Erythroblast (primary cell): Measurements from ENCODE around the gene HOXD13.
A peak's percentile ranks its signal among the peaks of the same experiment; 100 is the strongest.

Experiments used
- DNase-seq, 2 experiments: peaks; one replicate each; lab custom pipeline; 2025; lab: John Stamatoyannopoulos, UW
- GATA1 ChIP-seq: IDR thresholded peaks from 2 replicates; pipeline ENCODE4 v1.6.1; 2011; ENCODE audit warnings: low read depth, mild to moderate bottlenecking, control low read depth, low read length, moderate library complexity
- POLR2A ChIP-seq: IDR thresholded peaks from 2 replicates; pipeline ENCODE4 v1.6.1; 2011; ENCODE audit warnings: mild to moderate bottlenecking, low read length

HOXD13 gene

DNA sequence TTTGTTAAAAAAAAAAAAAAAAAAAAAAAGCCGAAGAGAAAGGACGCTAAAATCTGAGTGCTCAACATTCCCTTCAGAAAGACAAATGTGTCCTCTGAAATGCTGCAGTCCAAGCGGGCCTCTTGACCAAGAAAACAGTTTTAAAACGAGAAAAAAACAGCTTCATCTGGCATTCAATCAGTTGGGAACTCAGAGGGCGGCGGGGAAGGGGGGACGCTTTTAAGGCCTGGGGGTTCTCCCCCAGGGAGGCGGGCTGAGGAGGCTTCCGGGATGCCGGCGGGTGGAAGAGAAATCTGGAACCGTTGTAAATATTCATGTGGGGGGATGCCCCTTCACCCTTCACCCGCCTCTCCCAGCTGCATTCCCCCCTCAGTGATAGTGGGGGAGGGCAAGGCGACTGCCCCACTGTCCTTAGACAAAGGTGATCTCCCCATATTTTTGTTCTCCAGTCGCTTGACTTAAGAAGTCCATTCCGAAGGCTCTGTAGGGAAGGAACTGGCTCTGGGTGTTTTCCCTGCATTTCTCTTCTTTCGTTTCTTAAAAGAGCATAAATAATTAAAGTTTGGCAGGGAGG, 11.3 kb downstream of the HOXD13 start:
- DNase-seq = no peak

DNA sequence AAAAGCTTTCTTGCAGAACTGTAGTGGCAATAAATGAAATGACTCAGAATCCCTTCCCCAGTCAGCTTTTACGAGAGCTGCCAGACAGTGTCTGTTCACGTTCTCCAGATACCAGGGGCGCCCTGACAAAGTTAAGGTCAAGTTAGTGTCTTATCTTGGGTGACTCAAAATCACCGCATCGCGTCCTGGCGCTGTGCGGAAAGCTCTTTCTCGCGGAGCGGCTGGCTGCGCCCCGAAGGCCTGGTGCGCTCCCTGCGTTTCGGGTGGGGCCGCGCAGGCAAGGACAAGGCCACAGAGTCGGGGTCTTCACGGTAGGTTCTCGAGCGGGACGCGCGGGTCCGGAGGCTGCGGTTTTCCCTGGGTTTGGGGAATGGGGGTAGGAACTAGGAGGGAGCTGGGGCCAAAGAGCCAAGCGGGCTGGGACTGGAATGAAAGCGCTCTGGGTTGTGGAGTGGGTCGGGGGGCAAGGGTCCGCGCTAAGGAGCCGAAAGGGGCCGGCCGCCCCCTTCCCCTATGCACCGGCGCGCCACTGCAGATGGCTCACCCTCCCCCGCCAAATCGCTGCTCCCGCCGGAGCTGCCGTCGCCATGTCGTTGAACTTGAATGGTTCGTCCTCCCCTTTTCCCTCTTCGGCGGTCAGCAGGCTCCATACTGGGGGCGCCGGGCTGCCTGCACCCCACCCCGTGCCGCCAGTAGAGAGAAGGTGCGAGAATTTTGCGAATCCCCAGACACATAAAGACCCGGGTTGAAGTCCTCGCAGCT, 12.0 kb downstream of the HOXD13 start:
- DNase-seq = peak in 1 of 2 experiments; percentile 17
- no peak for TF ChIP-seq POLR2A
- TF ChIP-seq GATA1 = no peak

More for the DNA sequence above, 11.3 kb downstream of the HOXD13 start:
- TF ChIP-seq POLR2A (no peak), GATA1 (no peak)

DNA sequence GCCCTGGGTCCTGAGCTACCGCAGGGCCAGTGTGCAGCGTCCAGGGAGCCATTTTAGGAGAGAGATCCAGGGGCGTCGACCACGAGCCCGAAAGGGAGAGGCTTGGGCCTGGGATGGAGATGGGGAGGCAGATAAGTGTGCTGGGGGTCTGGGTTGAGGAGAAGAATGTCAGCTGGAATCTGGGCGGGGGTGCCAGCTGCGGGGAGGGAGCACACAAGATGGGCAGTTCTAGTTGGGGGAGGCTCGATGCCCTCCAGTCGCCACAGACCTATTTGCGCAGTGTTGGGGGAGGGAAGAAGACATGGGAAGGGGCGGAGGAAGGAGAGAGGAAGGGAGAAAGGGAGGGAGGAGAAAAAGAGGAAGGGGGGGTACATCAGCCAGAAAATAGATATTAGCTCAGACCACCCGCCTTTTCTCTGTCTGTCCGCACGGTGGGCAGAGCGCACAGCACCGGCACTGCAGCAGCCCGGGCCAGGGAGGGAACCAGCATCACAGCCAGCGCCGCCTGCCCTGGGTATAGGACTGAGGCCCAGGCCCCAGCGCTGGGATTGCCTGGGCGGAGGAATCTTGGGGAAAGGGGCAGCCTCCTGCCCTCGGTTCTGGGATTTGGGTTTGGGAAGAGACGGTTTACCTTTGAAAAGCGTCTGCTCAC, 12.7 kb downstream of the HOXD13 start:
- TF ChIP-seq GATA1 = no peak
- TF ChIP-seq POLR2A = no peak
- DNase-seq = no peak

DNA sequence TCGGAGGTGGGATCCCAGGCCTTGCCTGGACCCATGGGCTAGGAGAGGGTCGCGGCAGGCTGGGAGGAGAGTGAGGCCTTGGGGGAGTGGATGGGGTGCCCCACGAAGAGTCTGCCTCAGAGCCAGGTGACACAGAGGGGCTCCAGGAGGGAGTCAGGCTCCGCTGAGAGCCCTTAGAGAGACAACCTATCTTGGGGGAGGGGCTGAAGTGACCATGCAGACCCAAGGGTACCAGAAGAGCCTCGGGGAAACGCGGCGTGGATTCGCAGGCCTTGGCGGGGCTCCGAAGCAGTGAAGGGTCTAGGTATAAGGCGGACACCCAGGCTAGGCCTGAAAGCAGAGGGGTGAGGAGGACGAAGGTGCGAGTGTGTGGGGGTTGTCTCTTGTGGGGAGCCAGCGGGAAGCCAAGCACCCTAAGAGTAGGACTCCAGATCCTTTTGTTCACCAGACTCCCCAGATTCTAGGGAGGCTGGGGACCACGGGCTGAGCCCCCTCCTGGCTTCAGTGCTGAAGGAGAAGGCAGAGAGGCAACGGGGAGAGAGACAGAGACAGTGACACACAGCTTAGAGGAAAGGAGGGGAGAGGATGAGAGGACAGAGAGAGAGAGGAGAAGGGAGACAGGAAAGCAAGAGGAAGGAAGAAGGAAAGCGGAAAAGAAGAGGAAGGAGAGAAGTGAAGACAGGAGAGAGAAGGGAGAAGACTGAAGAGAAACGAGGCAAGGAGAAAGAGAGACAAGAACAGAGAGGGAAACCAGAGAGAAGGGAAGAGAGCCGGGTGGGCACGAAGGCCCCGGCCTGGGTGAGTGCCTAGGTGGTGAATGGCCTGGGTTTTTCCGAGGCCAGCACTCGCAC, 13.4 kb downstream of the HOXD13 start:
- TF ChIP-seq POLR2A = no peak
- no peak for TF ChIP-seq GATA1
- DNase-seq = no peak

DNA sequence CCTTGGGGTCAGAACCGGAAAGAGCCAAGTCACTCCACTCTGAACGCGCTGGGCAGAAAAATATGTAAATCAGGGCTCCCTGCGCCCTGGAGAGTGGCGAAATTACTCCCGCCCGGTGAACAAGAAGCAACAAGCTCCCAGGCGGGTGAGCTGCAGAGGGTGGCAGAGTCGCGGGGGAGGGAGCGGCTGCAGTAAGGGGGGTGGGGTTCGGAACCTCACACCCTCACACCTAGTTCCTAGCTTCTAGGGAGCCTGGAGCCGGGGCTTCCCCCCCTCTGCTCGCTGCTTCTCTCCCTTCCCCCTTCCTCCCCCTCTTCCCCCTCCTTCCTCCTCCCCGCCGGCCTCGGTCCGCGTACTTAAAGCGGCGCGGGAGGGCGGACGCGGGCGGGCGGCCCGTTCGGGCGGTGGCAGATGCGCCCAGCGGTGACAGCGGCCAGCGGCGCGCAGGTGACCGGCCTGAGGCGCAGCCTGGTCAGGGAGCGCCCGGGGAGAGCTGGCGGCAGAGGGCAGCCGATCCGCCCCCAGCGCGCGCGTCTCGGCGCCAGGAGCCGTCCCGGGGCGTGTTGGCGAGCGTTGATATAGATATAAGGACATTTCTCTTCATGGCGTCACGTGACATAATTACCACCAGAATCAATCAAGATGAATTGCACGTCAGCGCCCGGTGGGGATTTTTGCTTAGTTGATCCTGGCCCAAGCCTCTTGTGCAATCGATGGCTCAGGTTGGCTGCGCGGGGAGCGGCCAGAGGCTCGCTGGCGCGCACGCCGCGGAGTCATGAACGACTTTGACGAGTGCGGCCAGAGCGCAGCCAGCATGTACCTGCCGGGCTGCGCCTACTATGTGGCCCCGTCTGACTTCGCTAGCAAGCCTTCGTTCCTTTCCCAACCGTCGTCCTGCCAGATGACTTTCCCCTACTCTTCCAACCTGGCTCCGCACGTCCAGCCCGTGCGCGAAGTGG, 14.3 kb downstream of the HOXD13 start, which contains the start of gene HOXD11:
Gene HOXD11, plus strand, starts transcription at position 700 of the 959 bp plus-strand sequence. Its CDS starts 76 bp downstream, at position 776.
- peak; percentile 27 to 37 for DNase-seq
- no peak for TF ChIP-seq GATA1
- TF ChIP-seq POLR2A = no peak

DNA sequence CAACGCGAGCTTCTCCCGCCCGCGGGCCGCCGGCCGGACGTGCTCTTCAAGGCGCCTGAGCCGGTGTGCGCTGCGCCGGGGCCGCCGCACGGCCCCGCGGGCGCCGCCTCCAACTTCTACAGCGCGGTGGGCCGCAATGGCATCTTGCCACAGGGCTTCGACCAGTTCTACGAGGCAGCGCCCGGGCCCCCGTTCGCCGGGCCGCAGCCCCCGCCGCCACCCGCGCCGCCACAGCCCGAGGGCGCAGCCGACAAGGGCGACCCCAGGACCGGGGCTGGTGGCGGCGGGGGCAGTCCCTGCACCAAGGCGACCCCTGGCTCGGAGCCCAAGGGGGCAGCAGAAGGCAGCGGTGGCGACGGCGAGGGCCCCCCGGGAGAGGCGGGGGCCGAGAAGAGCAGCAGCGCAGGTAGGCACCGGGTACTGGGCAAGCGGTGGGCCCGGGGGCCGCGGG, 15.2 kb downstream of the HOXD13 start:
- no peak for DNase-seq
- no peak for TF ChIP-seq GATA1
- TF ChIP-seq POLR2A = no peak

DNA sequence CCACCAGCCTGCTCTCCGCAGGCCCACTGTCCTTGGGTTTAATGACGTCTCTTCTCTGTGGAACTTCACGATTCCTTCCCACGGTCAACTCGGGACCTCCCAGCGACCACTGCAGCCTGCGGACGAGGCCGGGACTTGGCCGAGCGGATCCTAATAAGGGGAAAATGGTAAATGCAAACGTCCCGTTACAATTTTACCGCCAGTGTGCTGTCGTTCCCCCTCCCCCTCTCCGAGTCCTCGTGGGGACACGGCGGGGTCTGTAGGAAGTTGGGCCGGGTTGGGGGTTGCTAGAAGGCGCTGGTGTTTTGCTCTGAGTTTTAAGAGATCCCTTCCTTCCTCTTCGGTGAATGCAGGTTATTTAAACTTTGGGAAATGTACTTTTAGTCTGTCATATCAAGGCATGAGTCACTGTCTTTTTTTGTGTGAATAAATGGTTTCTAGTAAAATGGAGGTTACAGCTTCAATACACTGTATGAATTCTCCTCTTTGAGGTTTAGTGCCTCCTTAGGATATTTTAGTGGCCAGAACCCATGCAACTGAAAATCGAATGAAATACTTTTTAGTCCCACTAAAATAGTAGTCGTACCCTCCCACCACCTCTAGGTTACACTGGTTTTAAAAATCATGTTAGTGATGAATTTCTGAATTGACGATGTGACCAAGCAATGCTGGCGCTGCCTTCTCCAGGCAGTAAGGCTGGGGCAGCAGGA, 16.8 kb downstream of the HOXD13 start:
- no peak for TF ChIP-seq POLR2A
- no peak for TF ChIP-seq GATA1
- DNase-seq = no peak

DNA sequence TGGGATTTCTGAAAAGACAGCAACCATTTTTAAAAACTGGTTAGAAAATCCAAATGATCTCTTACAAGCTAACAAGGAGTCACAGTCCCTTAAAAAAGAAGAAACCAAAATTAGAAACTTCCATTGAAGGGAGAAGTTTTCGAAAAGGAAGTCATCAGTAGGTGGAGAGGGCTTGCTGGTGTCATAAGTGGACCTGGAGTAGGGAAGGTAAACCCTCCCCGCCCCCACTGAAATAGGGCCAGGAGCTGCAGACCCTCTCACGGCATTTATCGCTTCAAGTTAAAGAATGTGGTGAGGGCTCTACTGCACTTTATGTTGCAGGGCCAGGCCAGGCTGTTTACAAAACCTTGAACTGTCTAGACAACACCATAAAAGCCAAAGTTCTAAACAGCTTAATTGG, 17.4 kb downstream of the HOXD13 start:
- DNase-seq = no peak
- TF ChIP-seq GATA1 (no peak), POLR2A (no peak)

DNA sequence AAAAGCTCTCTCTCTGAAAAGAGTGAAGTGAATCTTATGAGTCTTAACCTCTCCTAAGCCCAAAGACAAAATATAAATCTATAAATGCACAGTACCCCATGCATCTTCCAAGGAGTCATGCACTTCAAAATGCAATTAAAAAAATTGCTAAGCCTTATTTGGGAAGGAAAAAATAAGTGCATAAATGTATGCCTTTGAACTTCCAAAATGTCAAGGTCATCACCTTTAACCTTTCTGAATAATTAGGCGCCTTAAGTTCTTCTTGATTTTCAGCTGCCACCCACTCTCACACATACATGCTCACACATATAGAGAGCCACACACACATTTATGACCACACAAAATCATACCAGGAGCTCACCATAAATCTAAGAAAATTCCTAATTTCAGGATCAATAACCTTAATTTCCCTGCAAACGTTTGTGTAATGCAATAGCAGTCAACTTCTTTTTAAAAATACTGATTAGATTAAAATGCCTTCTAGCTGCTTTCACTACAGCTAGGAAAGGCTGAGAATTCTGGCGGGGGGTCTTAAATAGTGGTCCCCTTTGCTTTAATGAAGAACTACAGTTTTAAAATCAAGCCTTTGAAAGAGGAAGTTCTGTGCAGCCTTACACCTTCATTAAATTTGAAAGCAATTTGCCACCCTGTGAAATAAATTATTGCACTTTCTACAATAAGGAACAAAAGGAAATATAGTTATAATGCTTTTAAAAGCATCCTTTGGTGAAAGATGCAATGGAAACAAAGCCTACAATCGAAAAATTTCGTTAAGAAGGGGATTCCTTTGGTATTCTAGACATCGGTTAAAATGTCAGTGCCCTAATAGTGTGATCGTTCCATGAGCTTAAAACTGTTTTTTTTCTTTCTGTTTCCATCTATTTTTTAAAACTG, 18.1 kb downstream of the HOXD13 start:
- DNase-seq = no peak
- TF ChIP-seq POLR2A (no peak), GATA1 (no peak)

DNA sequence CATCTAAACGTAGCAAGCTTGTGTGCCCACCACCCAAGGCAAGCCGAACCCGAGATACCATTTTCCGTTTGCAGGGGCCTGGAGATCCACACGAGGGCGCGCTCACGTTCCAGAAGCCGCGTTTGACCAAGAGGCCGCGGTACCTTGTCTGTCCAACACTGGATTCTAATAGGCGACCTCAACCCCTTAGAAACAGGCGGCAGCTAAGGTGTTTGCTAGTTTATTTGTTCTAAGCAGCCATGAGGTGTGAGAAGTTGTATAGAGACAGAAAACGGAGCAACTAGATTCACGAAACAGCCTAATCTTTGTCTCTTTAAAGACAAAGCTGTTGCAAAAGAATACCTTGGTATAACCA, 18.8 kb downstream of the HOXD13 start:
- DNase-seq = peak; percentile 61 to 66
- TF ChIP-seq GATA1 (no peak), POLR2A (no peak)

DNA sequence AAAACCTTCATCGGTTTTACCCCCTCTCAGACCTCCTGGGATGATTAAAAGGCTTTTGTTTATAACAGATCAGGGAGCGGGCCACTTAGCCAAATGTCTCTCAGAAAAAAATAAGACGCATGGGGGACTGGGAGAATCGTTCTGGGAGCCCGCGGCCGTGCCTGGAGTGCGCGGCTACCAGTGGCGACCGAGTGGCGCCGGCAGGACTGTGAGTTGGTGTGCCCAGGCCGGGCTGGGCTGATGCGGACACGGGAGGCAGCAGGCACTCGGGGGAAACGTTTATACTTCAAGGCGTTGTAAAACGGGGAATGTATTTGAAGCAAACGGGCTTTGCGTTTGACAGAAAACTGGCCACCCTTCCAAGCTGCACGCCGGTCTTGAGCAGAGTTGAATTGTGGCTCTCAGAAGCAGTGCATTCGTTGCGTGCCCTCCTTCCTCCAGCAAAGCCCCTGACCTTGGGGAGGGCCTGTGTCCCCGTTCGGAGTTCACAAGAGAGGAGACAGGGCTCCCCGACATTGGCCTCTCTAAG, 19.4 kb downstream of the HOXD13 start:
- TF ChIP-seq GATA1 (no peak), POLR2A (no peak)
- no peak for DNase-seq
